Measurements from ENCODE around the gene SEPTIN2. TPM values are rescaled to one million over a fixed set of nuclear protein-coding genes. Genes with fewer than 3 reads are reported as not detected.
"Not testable (repeated sequence)": the region's sequence is repeated elsewhere in the genome, so short reads cannot be mapped to it uniquely, and the experiment has no call there.

The SEPTIN2 gene
- total RNA-seq, 4 donors from 2014 or later = 311 to 585 (median 373) TPM

DNA sequence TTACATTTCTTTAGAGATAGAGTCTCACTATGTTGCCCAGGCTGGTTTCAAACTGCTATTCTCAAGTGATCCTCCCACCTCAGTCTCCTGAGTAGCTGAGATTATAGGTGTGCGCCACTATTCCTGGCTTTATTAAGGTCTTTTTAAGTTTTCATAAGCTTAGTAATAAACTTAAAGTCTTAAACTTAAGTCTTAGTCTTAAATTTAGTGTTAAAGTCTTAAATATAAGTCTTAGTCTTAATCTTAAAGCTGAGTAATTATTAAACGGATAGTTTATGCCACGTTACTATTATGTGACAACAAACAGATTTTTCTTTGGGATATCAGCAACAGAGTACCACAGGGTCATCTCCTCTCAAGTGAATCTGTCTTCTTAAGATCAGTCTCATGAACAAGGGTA lies 52.9 kb downstream of the SEPTIN2 start:
- no peaks in the 10 kb centered on the region for H3K9me3 ChIP-seq
- H3K27me3 ChIP-seq = no peaks in the 10 kb centered on the region
- H3K27ac ChIP-seq = no peak overlapping the region
- DNase-seq (ENCODE audit: low spot score in 2 of 2) = no peak
- WGBS, 2 donors = 85 to 86% methylated on average over 3 of the region's 3 CpGs
- H3K36me3 ChIP-seq = peaks cover 0 to 4% (median 0%) of the 10 kb centered on the region in 3 donors
- no peak overlapping the region for H3K4me3 ChIP-seq
- TF ChIP-seq, protein P1, sequence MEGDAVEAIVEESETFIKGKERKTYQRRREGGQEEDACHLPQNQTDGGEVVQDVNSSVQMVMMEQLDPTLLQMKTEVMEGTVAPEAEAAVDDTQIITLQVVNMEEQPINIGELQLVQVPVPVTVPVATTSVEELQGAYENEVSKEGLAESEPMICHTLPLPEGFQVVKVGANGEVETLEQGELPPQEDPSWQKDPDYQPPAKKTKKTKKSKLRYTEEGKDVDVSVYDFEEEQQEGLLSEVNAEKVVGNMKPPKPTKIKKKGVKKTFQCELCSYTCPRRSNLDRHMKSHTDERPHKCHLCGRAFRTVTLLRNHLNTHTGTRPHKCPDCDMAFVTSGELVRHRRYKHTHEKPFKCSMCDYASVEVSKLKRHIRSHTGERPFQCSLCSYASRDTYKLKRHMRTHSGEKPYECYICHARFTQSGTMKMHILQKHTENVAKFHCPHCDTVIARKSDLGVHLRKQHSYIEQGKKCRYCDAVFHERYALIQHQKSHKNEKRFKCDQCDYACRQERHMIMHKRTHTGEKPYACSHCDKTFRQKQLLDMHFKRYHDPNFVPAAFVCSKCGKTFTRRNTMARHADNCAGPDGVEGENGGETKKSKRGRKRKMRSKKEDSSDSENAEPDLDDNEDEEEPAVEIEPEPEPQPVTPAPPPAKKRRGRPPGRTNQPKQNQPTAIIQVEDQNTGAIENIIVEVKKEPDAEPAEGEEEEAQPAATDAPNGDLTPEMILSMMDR (IDR thresholded peaks at IDR 0.05) = no peak
- TF ChIP-seq EP300 (IDR thresholded peaks at IDR 0.05) = no peak
- no peak for TF ChIP-seq POLR2A (IDR thresholded peaks at IDR 0.05)
- H3K4me1 ChIP-seq = peaks cover 0 to 18% (median 3%) of the 10 kb centered on the region in 4 donors

DNA sequence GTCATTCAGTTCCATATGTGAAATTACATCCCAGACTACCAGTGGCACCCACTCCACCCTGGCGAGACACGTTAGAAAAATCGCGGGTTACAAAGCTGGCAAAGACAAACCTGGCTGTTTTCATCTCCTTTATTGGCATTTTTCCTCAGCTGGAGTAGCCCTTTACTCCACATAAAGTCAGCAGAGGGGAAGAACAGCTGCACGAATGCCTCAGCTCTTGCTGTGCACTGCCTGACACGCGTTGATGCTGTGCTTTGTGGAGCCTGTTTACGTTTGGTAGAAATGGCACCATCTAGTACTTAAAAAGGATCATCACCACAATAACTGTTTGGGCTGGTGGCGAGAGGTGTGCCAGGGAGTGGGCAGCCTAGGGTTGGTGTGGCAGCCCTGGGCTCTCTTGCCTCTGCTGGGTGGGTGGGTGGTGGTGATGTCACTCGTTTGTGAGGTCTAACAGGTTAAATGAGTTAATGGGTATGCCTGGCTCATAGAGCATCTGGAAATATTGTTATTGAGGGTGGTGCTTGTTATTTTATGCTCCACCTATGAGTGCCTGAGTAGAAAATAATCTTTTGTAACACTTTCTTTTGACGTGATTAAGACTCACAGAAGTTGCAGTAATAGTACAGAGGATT lies 56.8 kb downstream of the SEPTIN2 start:
- 63 to 67% methylated on average over 11 of the region's 11 CpGs for WGBS, 2 donors
- peak overlapping the region in 2 of 4 donors; percentile 64 to 65 for H3K27ac ChIP-seq
- H3K36me3 ChIP-seq = peaks cover 0 to 30% (median 0%) of the 10 kb centered on the region in 3 donors
- TF ChIP-seq, protein P1 (IDR thresholded peaks at IDR 0.05) = no peak
- TF ChIP-seq EP300 (IDR thresholded peaks at IDR 0.05) = no peak
- TF ChIP-seq POLR2A (IDR thresholded peaks at IDR 0.05) = no peak
- no peaks in the 10 kb centered on the region for H3K27me3 ChIP-seq
- no peak overlapping the region for H3K4me3 ChIP-seq
- H3K4me1 ChIP-seq = peaks cover 0 to 12% (median 3%) of the 10 kb centered on the region in 4 donors
- DNase-seq (ENCODE audit: low spot score in 2 of 2) = no peak
- no peaks in the 10 kb centered on the region for H3K9me3 ChIP-seq

DNA sequence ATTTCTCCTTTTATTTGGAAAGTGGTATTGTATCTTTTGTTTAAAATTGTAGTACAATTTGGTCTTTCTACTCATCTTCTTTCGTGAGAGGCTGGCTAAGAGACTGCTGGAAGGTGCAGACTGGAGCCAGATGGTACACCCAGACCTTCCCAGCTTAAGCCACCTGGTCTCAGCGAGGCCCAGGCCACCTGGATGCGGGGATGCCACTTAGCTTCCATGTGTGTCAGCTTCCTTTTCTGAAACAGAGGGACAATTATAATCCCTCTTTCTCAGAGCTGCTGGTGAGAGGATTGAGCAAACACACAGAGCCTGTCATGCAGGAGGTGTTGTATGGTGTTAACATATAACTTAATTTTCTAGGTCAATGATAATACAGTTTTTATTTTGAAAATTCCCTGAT lies 57.7 kb downstream of the SEPTIN2 start:
- no peaks in the 10 kb centered on the region for H3K9me3 ChIP-seq
- H3K27ac ChIP-seq = peak overlapping the region in 1 of 4 donors; percentile 17
- TF ChIP-seq POLR2A (IDR thresholded peaks at IDR 0.05) (no peak), EP300 (IDR thresholded peaks at IDR 0.05) (no peak)
- TF ChIP-seq, protein P1 (IDR thresholded peaks at IDR 0.05) = no peak
- no peaks in the 10 kb centered on the region for H3K27me3 ChIP-seq
- H3K4me3 ChIP-seq = no peak overlapping the region
- H3K36me3 ChIP-seq = peaks cover 0 to 30% (median 0%) of the 10 kb centered on the region in 3 donors
- no peak for DNase-seq (ENCODE audit: low spot score in 2 of 2)
- H3K4me1 ChIP-seq = peaks cover 0 to 17% (median under 1%) of the 10 kb centered on the region in 4 donors
- 84 to 89% methylated on average over 3 of the region's 3 CpGs for WGBS, 2 donors

DNA sequence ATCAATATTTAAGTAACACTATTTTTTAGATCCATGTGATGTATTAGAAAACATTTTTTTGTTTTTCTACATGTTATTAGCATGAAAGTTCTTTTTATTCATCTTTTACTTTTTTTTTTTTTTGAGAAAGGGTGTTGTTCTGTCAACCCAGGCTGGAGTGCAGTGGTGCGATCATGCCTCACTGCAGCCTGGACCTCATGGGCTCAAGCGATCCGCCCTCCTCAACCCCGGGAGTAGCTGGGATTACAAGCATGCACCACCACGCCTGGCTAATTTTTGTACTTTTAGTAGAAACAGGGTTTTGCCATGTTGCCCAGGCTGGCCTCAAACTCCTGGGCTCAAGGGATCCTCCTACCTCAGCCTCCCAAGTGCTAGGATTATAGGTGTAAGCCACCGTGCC lies 58.2 kb downstream of the SEPTIN2 start:
- Histone ChIP-seq H3K4me1 (peaks cover 0 to 21% (median 3%) of the 10 kb centered on the region in 4 donors), H3K36me3 (peaks cover 0 to 30% (median 0%) of the 10 kb centered on the region in 3 donors)
- H3K27ac ChIP-seq; H3K4me3 ChIP-seq; H3K27me3 ChIP-seq; H3K9me3 ChIP-seq; DNase-seq (ENCODE audit: low spot score in 2 of 2): not testable (repeated sequence)
- WGBS, 2 donors = 87 to 90% methylated on average over 6 of the region's 6 CpGs

DNA sequence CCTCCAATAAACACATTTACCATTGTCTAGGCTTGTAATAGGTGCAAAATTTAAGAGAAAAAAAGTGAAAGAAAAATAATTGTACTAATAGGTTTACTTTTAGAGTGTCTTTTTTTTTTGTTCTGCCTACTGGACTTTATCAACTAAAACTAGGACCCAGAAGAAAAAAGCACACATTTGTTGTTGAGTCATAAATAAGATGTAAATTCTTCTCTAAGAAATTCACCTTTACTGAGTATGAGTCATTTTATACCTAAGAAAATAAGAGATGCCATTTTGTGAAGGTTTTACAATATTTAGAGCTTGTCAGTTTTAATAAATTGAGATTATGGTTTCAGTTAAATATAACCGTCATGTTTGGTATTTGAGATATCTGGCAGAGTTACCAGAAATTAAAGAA lies 59.6 kb downstream of the SEPTIN2 start:
- H3K4me3 ChIP-seq = no peak overlapping the region
- no peaks in the 10 kb centered on the region for H3K9me3 ChIP-seq
- peaks cover 0 to 30% (median 0%) of the 10 kb centered on the region in 3 donors for H3K36me3 ChIP-seq
- no peak overlapping the region for H3K27ac ChIP-seq
- H3K4me1 ChIP-seq = peaks cover 0 to 35% (median 16%) of the 10 kb centered on the region in 4 donors
- H3K27me3 ChIP-seq = no peaks in the 10 kb centered on the region
- 79 to 90% methylated on average over 1 of the region's 1 CpG for WGBS, 2 donors
- DNase-seq (ENCODE audit: low spot score in 2 of 2) = no peak
- TF ChIP-seq EP300 (IDR thresholded peaks at IDR 0.05) (no peak), POLR2A (IDR thresholded peaks at IDR 0.05) (no peak)
- TF ChIP-seq, protein P1 (IDR thresholded peaks at IDR 0.05) = no peak
